Tibial artery (tissue), 4 donors: ENCODE measurements around the gene GALNTL6.
"Not testable (repeated sequence)": the region's sequence is repeated elsewhere in the genome, so short reads cannot be mapped to it uniquely, and the experiment has no call there.

ENCODE experiments used
- DNase-seq, 2 donors: peaks; one replicate each; pipeline ENCODE4 v3.0.0-alpha.2; 2019
- H3K27ac ChIP-seq, 2 donors: fragments of 200-600 bp; sonication (generic) in 1 of 2; 1 replicate in 1 of 2; 2 replicates in 1 of 2; pipeline ENCODE4 v1.5.1; 2018 to 2019; ENCODE audit warnings: mild to moderate bottlenecking in 1 of 2
- H3K27me3 ChIP-seq, 2 donors: fragments of 200-600 bp; sonication (generic) in 1 of 2; one replicate each; pipeline versions ENCODE4 v1.5.1 to v1.6.0; 2016 to 2019
- H3K36me3 ChIP-seq, 3 donors: fragments of 200-600 bp; sonication (generic) in 2 of 3; one replicate each; pipeline ENCODE4 v1.5.1; 2016 to 2019; ENCODE audit warnings: mild to moderate bottlenecking in 2 of 3
- H3K4me1 ChIP-seq, 4 donors: fragments of 200-600 bp; sonication (generic) in 2 of 4; 1 replicate in 3 of 4; 2 replicates in 1 of 4; pipeline ENCODE4 v1.5.1; 2016 to 2019
- H3K4me3 ChIP-seq, 2 donors: fragments of 200-600 bp; sonication (generic) in 1 of 2; 1 replicate in 1 of 2; 2 replicates in 1 of 2; pipeline ENCODE4 v1.5.1; 2018 to 2019; ENCODE audit warnings: mild to moderate bottlenecking in 2 of 2
- H3K9me3 ChIP-seq, 3 donors: fragments of 200-600 bp; sonication (generic) in 1 of 3; one replicate each; pipeline ENCODE4 v1.5.1; 2016 to 2019
- intact Hi-C: fragments of 100-400 bp; cut with DNase I; formaldehyde crosslinking; loops from one replicate; pipeline ENCODE4 v1.15.0; 2023; ENCODE audit warnings: low total_unique reads
- TF ChIP-seq, protein P1 (sequence below), 2 experiments: fragments of 200-600 bp in 1 of 2; fragments of 450-650 bp in 1 of 2; IDR thresholded peaks; one replicate each; pipeline ENCODE4 v1.5.1; 2017 to 2019; ENCODE audit warnings: antibody characterized with exemption in 2 of 2, mild to moderate bottlenecking in 1 of 2, moderate library complexity in 1 of 2

GALNTL6 gene

DNA sequence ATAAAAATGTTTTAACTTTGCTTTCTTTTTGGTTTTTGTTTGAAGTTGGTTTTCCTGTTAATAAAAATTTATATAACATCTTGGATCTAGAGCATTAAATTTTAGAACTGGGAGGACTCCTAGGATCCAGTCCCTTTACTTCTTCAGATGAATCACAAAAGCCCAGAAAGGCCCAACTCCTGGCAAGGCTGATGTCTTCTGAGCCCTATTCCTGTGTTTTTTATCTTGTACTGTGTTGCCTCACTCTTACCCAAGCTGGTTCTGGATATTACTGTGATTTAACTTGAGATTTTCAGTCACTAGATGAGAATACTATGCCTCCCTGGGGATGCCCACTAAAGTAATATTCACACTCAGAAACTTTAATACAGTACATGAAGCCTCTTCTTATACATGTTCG is 1228.3 kb downstream of the GALNTL6 start:
- peaks cover 0 to 17% (median 5%) of the 10 kb centered on the region in 4 donors for H3K4me1 ChIP-seq
- no peak overlapping the region for H3K4me3 ChIP-seq
- no peaks in the 10 kb centered on the region for H3K27me3 ChIP-seq
- no peak for DNase-seq
- no peaks in the 10 kb centered on the region for H3K9me3 ChIP-seq
- TF ChIP-seq, protein P1, sequence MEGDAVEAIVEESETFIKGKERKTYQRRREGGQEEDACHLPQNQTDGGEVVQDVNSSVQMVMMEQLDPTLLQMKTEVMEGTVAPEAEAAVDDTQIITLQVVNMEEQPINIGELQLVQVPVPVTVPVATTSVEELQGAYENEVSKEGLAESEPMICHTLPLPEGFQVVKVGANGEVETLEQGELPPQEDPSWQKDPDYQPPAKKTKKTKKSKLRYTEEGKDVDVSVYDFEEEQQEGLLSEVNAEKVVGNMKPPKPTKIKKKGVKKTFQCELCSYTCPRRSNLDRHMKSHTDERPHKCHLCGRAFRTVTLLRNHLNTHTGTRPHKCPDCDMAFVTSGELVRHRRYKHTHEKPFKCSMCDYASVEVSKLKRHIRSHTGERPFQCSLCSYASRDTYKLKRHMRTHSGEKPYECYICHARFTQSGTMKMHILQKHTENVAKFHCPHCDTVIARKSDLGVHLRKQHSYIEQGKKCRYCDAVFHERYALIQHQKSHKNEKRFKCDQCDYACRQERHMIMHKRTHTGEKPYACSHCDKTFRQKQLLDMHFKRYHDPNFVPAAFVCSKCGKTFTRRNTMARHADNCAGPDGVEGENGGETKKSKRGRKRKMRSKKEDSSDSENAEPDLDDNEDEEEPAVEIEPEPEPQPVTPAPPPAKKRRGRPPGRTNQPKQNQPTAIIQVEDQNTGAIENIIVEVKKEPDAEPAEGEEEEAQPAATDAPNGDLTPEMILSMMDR (IDR thresholded peaks at IDR 0.05) = no peak
- H3K36me3 ChIP-seq = no peaks in the 10 kb centered on the region
- intact Hi-C loops = no loop called here
- H3K27ac ChIP-seq = no peak overlapping the region

DNA sequence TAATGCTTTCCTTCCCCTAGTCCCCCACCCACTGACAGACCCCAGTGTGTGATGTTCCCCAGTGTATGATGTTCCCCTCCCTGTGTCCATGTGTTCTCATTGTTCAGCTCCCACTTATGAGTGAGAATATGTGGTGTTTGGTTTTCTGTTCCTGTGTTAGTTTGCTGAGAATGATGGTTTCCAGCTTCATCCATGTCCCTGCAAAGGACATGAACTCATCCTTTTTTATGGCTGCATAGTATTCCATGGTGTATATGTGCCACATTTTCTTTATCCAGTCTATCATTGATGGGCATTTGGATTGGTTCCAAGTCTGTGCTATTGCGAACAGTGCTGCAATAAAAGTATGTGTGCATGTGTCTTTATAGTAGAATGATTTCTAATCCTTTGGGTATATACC is 1228.9 kb downstream of the GALNTL6 start:
- peaks cover 0 to 17% (median 5%) of the 10 kb centered on the region in 4 donors for H3K4me1 ChIP-seq
- H3K4me3 ChIP-seq, H3K27me3 ChIP-seq, H3K9me3 ChIP-seq, DNase-seq, H3K36me3 ChIP-seq, intact Hi-C loops, H3K27ac ChIP-seq: not testable (repeated sequence)

DNA sequence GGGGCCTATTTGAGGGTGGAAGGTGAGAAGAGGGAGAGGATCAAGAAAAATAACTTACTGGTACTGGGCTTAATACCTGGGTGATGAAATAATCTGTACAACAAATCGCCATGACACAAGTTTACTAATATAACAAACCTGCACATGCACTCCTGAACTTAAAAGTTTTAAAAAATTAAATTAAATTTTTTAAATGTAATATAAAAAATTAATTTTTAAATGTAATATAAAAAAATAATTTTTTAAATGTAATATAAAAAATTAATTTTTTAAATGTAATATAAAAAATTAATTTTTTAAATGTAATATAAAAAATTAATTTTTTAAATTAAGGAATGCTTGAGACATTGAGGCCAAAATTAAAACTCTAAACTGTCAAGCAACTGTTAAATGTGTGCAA is 1231.1 kb downstream of the GALNTL6 start:
- Histone ChIP-seq H3K9me3 (no peaks in the 10 kb centered on the region), H3K4me3 (no peak overlapping the region), H3K36me3 (no peaks in the 10 kb centered on the region), H3K27me3 (no peaks in the 10 kb centered on the region), H3K4me1 (peaks cover 0 to 17% (median 5%) of the 10 kb centered on the region in 4 donors), H3K27ac (no peak overlapping the region)
- no peak for DNase-seq
- TF ChIP-seq, protein P1 (IDR thresholded peaks at IDR 0.05) = no peak
- intact Hi-C loops = no loop called here

DNA sequence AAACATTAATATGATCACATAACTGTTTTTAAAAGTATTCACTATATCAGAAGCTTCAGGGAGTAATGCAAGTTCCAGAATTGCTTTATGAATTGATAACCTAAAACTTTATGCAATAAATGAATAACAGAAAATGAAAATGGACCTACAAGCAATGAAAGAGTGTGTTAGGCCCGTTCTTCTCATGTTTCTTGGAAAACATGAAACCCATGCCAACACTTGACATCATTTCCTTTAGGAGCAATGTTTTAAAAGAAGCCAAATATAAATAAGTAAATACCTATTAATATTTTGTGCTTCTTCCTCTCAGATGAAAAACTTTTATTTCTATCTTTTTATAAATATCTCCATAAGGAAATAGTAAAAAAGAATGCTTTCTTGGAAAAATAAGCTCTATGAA is 1232.4 kb downstream of the GALNTL6 start:
- TF ChIP-seq, protein P1 (IDR thresholded peaks at IDR 0.05) = no peak
- intact Hi-C loops = no loop called here
- H3K27ac ChIP-seq = no peak overlapping the region
- H3K36me3 ChIP-seq = no peaks in the 10 kb centered on the region
- no peak for DNase-seq
- H3K9me3 ChIP-seq = no peaks in the 10 kb centered on the region
- H3K27me3 ChIP-seq = no peaks in the 10 kb centered on the region
- H3K4me1 ChIP-seq = peaks cover 0 to 5% (median under 1%) of the 10 kb centered on the region in 4 donors
- no peak overlapping the region for H3K4me3 ChIP-seq

DNA sequence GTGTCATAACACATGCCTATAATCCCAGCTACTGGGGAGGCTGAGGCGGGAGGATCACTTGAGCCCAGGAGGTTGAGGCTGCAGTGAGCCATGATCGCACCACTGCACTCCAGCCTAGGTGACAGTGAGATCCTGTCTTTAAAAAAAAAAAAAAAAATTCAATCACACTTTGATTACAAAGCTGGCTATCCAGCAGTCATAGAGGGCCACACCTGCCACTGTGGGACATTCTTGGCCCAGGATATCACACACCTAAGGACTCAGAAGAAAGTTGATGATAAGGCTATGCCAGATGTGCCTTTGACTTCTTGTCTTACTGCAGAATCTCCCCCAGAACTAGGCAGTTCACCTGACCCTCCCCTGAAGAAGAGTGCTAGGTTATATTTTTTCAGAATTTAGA is 1232.9 kb downstream of the GALNTL6 start:
- H3K36me3 ChIP-seq = no peaks in the 10 kb centered on the region
- H3K9me3 ChIP-seq = no peaks in the 10 kb centered on the region
- H3K4me3 ChIP-seq = no peak overlapping the region
- no peaks in the 10 kb centered on the region for H3K4me1 ChIP-seq
- TF ChIP-seq, protein P1 (IDR thresholded peaks at IDR 0.05) = no peak
- intact Hi-C loops = no loop called here
- no peaks in the 10 kb centered on the region for H3K27me3 ChIP-seq
- H3K27ac ChIP-seq = no peak overlapping the region
- DNase-seq = no peak

DNA sequence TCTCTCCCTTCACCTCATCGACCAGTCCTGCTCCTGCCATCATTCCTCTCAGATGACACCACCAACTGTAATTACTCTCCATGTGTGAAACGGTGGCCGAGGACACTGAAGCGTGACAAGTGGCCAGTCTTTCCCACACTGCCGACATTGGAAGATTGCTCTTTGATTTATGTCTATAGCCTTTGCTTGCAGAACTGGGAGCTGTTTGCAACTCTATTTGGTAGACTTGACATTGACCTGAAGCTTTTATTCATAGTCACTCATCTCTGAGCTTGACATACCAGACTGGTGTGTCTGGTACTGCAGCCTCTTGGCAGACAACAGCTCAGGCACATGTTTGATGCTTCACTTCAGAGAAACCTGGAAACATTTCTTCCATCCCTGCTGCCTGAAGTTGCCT is 1233.6 kb downstream of the GALNTL6 start:
- no peak overlapping the region for H3K4me3 ChIP-seq
- TF ChIP-seq, protein P1 (IDR thresholded peaks at IDR 0.05) = no peak
- no peak overlapping the region for H3K27ac ChIP-seq
- H3K36me3 ChIP-seq = no peaks in the 10 kb centered on the region
- H3K27me3 ChIP-seq = no peaks in the 10 kb centered on the region
- intact Hi-C loops = no loop called here
- H3K4me1 ChIP-seq = no peaks in the 10 kb centered on the region
- DNase-seq = no peak
- no peaks in the 10 kb centered on the region for H3K9me3 ChIP-seq
